NCI-H2227 (cell line): ENCODE results near the gene STUM.
"Not testable (repeated sequence)": the region's sequence is repeated elsewhere in the genome, so short reads cannot be mapped to it uniquely, and the experiment has no call there.

Experiments
- DNase-seq: peaks from one replicate; lab custom pipeline; 2025; ENCODE audit not compliant: unreplicated experiment; lab: John Stamatoyannopoulos, UW

STUM gene

DNA sequence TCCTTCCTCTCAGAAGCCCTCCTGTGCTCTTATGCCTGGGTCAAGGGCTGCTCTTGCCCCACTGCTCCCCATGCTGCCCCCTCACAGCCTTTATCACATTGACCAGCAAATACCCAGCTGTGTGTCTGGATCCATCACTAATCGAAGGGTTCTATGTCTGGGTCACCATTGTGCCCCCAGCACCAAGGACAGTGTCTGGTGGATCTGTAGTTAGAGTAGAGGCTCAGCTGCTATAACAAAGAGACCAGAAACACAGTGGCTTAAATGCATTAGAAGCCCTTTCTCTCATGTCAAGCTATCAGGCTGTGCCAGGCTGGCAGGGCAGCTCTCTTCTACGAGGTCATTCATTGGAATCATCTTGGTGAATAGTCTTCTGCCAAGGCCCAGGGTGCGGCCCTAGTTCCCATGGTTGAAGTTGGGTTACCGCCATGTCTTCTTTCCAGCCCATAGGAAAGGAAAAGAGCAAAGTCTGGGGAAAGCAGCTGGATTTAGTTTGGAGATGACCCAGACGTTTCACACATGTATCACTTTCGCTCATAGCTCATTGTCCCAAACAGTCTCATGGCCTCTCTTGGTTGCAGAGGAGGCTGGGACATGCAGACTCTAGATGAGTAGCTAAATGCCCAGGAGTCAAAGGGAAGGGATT is 32.2 kb downstream of the STUM start:
- no peak for DNase-seq

DNA sequence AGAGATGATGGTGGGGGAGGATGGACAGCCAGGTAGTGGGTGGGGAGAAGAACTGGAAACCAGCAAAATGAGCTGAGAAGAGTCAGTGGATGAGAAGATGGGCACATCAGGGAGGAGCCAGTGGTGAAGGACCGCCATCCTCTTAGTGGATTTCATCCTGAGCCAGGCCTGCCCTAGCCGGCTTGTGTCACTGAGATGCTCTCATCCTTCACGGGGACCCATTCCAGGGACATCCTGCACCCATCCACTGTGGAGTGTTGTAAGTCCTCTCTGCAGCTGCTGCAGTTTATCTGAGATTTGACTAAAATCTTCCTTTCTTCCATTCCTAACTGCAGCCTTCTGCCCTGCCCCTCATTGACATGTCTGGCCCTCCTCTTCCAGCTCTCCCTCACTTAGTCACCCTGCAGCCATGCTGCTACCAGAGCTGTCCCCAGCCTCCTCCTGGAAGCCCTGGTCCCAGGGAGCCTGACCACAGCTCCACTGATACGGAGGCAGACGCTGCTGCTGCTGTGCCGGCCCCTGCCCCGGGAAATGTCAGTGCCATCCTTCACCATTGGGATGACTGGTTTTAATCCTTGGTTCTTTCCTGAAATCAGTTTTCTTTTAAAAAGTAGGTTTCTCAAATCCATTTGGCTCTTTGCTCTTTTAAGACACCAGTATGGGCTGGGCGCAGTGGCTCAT is 33.2 kb downstream of the STUM start:
- no peak for DNase-seq

DNA sequence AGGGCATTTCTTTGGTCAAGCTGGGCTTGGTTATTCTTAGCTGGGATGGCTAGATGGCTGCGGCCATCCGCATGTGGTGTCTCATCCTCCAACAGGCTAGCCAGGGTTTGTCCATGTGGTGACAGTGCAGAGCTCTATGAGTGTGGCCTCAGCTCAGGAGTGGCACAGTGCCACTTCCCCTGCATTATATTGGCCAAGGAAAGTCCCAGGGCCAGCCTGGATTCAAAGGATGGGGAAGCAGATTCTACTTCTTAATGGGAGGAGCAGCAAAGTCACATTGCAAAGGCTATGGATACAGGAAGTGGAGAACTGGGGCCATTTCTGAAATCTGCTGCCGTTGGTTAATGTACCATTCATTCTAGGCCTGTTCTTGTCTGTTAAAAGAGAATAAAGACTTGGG is 34.4 kb downstream of the STUM start:
- DNase-seq = no peak

DNA sequence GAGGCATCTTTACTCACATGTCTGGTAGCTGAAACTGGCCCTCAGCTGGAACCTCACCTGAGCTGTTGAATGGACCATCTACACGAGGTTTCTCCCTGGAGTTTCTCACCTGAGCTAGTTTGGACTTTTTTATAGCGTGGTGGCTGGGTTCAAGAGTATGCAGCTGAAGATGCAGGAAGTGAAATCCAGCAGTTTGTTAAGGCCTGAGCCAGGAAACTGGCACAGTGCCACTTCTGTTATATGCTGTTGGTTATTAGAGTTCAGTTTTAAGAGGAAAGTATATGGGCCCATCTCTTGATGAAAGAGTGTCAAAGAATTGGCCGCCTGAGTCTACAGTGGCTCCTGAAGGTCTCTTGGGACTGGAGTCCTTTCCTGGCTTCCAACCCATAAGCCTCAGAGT is 35.6 kb downstream of the STUM start:
- DNase-seq = no peak

DNA sequence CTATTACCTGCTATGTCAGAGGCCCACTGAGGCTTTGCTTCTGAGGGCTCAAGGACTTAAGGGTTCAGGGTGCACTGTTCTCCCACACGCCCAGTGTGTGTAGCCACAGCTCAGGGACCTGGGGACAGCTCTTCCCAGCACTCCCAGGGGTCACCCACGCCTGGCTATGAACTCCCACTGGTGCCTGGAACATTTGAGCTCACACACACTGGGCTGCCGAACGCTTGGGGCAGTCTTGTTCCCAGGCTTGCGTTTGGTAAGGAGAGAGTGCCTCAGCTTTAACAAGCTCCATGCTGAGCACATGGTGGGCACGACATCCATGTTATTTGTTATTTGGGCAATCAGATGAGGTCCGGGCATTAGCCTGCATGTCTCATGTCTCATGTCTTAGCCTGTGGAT is 37.6 kb downstream of the STUM start:
- no peak for DNase-seq

DNA sequence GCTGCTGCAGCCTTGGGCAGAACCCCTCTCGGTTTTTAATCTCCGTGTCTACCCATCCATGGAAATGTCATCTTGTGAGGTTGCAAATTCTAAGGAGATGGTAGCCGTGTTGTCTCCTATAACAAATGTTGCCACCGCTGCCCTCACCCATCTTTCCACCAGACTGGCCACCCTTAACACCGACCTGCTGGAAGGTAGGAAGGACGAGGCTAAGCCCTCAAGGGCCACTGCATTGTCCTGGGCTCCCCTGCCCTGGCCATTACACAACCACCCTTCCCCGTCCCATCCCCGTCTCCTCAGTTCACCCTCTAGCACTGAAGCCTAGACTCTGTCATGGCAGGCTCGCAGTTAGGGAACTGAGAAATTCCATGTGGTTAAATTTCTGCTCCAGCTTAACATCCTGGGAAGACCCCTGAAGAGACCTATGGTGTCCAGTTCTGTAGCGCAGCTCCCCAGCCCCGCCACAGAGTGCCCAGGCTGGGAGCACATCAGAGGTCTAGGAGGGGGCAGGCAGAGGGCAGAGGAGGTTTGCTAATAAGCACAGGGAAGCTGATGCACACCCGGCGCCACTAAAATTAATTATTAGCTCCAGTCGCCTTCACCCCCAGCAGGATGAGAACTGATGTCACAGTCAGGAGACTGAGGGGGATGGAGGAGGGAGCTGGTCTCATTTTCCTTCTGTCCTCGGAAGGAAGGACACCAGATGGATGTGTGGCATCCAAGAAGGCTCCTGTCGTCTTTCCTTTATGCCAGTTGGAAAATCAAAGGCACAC is 38.3 kb downstream of the STUM start:
- no peak for DNase-seq

DNA sequence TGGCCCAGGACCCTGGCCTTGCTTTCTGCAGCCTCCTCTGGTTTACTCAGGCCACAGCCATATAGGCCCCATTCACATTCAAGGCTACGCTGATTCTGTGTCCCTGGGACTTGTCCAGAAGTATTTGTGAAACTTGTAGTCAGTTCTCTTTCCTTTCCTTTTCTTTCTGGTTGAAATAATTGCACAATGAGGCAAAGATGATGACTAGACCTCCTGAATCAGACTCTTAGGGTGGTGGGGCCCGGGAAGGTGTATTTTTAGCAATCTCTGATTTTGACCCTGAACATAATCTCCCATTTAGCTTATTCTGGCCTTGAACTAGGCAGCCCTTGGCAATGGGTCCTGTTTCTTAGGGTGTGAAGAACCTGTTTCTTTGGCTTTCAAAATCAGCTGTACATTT is 39.9 kb downstream of the STUM start:
- DNase-seq = no peak

DNA sequence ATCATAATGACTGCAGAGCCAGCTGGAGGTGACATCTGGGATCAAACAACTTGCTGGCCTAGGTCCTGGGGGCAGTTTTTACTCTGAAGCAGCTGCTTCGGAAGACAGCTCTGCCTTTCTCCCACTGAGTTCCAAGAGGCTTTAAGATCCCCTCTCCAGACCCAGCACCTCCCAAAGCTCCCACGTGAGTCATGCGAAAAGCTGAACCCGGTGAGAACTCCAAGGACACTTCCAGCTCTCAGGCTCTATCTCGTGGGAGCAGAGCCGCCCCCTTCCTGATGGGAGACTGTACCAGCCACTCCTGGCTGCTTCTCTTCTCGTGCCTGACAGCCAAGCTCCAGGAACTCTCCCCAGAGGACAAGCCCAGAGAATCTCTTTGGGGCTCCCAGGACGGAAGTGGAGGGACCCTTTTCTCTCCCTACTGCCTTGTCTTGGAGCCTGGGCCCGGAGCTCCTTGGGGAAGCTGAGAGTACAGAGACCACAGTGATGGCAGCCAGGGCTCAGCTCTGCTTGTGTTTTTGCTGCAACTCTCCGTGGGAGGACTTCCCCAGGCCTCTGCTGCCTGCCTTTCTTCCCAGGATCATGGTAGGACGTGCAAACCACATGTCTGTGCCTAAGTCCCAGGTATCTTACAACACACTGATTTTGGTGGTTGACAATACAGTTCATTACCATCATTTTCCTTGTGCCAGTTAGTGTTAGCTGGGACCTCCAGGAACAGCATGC is 40.6 kb downstream of the STUM start:
- no peak for DNase-seq

DNA sequence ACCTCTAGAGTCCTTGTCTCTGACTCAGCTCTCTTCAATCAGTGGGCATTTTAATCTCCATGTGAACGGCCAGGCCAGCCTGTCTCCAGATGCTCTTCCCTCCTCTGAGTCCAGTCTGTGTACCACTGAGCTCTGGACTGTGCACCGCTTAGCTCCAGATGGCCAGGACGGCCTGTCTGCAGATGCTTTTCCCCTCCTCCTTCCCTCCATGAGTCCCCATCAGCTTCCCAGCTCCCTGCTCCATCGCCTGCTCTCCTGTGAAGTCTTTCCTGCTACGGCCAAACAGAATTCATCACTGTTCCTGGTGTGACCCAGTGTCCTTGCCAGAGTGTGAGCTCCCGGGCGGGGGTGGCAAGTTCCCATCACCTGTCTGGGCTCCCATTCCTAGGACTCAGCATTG is 42.0 kb downstream of the STUM start:
- DNase-seq = no peak

DNA sequence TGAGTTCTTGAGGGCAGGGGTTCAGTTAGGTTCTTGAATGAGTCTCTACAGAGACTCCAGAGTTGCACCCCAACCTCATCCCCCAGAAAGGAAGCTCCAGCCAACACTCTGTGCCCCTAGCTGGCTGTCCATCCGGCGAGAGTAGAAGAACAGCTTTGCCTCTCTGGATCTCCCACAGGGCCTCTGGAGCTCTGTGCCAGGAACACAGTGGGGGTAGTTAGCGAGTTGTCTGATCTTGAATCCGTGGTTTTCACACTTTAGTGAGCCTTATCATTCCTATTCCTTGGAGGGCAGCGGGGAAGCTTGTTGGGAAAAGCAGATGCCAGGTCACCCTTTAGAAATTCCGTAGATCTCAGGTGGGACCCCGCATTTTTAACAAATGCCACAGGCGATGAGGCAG is 45.0 kb downstream of the STUM start:
- no peak for DNase-seq

DNA sequence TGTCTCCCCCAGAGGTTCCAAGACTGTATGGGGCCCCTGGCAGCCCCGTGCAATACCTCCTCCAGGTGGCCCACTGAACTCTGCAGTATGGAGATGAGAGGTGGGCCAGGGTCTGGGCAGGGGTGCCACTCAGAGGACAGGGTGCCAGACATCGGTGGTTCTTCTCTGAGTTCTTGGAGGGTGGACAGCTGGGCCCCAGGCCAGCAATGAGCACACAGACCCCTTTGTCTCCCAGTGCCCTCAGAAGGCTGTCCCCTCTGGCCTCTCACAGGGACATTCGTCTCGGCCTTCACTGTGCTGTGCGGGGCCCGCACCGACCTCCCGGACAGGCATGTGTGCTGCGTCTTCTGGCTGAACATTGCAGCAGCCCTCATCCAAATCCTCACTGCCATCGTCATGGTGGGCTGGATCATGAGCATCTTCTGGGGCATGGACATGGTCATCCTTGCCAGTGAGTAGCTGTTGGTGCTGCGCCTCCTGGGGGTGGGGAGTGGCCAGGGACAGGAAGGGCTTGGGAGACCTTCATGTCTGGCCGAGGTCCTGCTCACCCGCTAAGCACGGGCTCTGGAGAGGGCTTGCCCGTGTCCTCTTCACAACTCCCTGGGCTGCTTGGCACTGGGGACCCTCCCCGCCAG is 48.1 kb downstream of the STUM start:
- no peak for DNase-seq

DNA sequence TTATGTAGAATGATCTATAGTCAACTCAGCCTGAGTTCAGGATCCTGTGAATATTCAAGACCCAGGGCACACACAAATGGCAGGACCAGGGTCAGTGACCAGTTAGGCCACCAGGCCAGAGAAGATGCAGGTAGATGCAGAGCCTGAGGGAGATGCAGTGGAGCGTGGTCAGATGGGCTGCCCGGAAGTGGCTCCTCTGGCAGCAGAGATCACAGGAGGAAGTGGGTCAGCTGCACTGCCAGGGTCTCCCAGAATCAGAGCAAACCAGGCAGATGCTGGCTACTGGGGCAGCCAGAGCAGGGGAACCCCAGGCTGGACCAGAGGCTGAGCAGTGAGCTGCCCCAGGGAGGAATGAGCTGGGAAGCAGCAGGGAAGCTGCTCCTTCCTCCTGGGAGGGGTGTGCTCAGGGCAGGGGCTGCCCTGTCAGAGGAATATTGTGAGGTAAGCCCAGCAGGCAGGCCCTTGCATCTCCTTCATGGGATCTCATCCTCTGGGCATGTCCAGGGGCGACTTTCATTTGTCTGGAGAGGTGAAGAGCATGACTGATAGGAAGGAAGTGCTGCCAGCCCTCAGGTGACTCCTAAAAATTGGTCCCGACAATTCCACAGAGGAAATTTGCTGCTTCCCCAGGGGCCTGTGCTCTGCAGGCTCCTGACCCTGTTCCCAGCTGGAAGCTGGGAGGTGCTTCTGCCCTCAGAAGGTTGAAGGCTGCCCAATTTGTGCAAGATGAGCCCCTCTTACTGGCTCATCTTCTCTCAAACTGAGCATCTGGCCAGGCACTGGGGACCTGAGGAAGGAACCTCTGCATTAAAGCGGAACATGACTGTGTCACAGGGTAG is 49.3 kb downstream of the STUM start:
- DNase-seq = no peak

DNA sequence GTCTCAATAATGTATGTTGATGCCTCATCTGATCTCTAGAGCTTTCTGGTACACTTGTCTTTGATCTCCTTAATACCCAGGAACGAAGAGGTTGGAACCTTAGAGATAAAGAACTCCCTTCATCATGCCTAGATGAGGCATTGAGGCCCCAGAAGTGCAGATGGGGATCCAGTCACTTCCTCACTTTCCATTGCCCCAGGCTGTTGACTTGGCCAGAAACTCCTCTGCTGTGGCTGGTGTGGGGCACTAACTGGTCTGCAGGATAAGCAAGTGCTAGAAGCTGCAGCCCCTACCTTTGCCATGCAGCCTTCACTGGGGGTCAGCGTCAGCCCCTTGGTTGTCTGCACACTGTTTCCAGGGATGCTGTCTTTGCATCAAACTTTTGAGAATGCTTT is 49.9 kb downstream of the STUM start:
- DNase-seq = no peak

DNA sequence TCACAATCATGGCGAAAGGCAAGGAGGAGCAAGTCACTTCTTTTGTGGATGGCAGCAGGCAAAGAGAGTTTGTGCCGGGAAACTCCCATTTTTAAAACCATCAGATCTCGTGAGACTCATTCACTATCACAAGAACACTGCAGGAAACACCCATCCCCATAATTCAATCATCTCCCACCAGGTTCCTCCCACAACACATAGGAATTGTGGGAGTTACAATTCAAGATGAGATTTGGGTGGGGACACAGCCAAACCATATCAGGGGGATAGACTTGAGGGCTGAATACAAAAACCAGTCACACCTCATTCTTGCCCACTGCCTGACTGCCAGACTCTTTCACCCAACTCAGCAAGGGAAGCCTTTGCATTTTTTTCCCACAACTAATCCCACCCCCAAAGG is 50.4 kb downstream of the STUM start:
- DNase-seq = not testable (repeated sequence)

DNA sequence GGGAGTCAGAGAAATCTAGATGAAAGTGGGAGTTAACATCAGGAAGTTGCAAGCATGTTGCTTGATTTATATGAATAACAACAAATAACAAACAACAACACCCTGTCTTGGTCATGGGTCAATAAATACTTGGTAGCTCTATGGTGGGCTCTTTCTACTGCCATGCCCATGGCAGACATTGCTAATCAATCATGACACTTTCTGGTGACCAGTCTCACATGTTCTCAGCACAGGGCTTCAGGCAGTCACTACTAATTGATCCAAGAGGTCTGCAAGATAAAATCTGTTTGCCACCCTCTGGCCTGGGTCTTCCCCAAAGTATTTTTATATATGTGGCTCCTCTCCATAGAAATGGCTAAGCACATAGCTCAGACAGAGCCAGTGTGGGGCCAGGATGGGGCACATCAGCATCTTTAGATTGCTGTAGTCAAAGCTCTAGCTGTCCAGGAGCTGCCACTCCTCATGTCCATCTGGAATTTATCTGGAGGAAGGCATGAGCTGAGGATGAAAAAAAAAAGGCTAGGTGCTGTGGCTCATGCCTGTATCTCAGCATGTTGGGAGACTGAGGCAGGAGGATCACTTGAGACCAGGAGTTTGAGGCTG is 51.2 kb downstream of the STUM start:
- DNase-seq = no peak

DNA sequence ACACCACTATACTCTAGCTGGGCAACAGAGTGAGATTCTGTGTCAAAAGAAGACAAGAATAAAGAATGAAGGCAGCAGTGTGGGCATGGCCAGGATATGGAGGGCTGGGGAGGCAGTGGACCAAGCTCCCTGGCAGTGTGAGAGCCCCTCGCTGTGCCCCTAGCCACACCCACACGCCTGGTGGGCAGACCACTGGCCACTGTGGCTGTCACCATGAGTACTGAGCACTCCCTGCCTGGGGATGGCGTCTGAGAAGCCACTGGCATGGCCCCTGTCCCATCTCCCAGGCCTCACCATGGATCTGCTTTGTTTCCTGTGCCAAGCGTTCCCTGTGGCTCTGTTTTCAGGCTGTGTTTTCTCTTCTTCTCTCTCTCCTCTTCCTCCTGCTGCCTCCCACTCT is 51.7 kb downstream of the STUM start:
- no peak for DNase-seq

DNA sequence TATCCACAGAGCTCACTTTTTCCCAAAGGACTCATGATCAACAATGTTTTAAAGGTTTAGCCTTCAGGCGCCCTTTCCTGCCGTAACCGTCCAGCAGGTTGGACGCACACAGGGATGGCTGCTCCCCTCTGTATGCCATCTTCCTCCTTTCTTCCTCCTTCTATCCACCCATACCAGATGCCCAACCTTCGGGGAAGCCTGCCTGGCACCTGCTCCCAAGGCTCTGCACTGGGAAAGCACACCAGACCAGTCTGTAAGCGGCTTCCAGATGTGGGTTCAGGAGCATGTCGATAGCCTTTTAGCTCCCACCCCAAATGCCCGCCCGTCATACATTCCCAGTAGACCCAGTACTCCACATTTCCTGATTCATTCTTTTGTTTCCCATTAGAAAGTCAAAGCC is 52.9 kb downstream of the STUM start:
- DNase-seq = no peak

DNA sequence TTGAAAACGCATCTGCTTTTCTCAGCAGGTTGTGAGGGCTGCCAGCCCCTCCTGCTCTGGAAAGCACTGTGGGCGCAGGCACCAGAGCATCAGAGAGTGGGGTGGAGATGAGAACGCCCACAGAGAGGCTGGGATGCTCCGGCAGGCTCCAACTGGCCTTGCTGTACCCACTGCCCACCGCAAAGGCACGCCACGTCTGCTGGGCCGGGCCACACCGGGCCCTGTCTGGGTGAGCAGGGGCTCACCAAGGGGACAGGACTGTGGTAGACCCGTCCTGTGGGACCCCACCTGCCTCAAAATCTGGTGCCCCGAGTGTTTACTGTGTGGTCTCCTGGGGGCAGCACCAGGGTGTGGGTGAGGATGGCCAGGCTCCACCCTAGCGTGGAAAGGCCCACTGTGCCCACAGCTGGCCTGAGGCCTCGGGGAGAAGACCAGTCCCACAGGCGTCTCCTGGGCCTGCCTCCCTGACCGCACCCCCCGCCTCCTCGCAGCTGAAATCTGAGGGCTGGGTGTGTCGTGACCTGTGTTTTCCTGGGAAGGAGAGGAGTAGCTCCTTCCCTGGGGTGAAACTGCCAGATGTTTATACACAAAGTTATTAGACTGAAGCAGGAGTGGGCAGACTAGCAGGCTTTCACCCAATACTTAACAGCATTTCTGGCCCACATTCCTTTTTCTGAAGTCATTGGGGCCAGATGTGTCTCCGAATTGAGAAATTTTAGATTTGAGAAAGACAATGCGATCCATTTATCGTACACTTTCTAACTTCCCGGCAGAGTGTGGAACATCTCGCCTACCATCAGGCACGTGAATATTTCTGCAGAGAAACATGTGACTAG is 53.8 kb downstream of the STUM start:
- DNase-seq = no peak
